Left ventricle myocardium inferior (tissue), 1 donor: ENCODE results near the gene CIT. TPM values are rescaled to one million over a fixed set of nuclear protein-coding genes. Genes with fewer than 3 reads are reported as not detected.

Source experiments
- DNase-seq: peaks from one replicate; pipeline ENCODE4 v3.0.0-alpha.2; 2020
- H3K27ac ChIP-seq: fragments of 200-600 bp; replicated peaks from 2 replicates; pipeline ENCODE4 v1.8.0; 2021
- H3K27me3 ChIP-seq: fragments of 200-600 bp; 2 replicates; pipeline ENCODE4 v1.8.0; 2021; ENCODE audit warnings: low read depth
- H3K36me3 ChIP-seq: fragments of 200-600 bp; 2 replicates; pipeline ENCODE4 v1.8.0; 2021
- H3K4me1 ChIP-seq: fragments of 200-600 bp; 2 replicates; pipeline ENCODE4 v1.8.0; 2021
- H3K4me3 ChIP-seq: fragments of 200-600 bp; 2 replicates; pipeline ENCODE4 v1.8.0; 2021; ENCODE audit warnings: mild to moderate bottlenecking, moderate library complexity
- H3K9me3 ChIP-seq: fragments of 200-600 bp; replicated peaks from 2 replicates; pipeline ENCODE4 v1.8.0; 2021
- CTCF ChIP-seq: fragments of 200-600 bp; IDR thresholded peaks from 2 replicates; pipeline ENCODE4 v1.8.0; 2021; ENCODE audit warnings: antibody characterized with exemption, mild to moderate bottlenecking, borderline replicate concordance
- intact Hi-C: fragments of 100-400 bp; cut with micrococcal nuclease; formaldehyde crosslinking; loops from one replicate; pipeline ENCODE4 v1.11.0; 2022
- total RNA-seq: library from RNA; stranded (reverse); fragmentation: NEBNext Ultra II Directional; extraction: Animal tissue kit (Norgen Biotek cat#: 25700); gene quantifications from one replicate; pipeline ENCODE4 v1.2.1, GENCODE V29; 2021
- donor health status: DM: no; HTN: yes; CAD: no; lungs with severe emphysema.

CIT gene
- total RNA-seq, 1 donor from 2014 or later = 0.96 TPM

DNA sequence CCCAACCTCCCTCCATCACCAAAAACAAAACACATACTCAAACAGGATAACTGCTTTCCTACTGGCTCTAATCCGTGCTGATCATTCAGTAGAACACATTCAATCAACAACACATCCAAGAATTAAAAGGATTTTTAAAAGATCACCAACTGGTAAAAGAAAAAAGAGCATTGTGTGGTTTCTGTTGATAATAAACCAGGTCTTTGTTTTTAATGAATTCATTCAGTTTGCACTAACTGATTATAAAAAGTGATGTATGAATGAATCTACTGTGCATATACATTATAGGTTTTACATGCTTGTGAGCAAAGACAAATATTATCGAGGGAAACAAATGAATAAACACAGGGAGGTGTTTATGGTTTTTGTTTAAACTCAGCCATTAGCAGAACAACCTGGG lies 55.1 kb downstream of the CIT start:
- Histone ChIP-seq H3K4me3 (no peak overlapping the region), H3K9me3 (no peaks in the 10 kb centered on the region), H3K36me3 (no peaks in the 10 kb centered on the region), H3K4me1 (no peaks in the 10 kb centered on the region), H3K27me3 (no peaks in the 10 kb centered on the region), H3K27ac (no peak overlapping the region)
- no peak for TF ChIP-seq CTCF
- intact Hi-C loops = no loop called here
- no peak for DNase-seq

DNA sequence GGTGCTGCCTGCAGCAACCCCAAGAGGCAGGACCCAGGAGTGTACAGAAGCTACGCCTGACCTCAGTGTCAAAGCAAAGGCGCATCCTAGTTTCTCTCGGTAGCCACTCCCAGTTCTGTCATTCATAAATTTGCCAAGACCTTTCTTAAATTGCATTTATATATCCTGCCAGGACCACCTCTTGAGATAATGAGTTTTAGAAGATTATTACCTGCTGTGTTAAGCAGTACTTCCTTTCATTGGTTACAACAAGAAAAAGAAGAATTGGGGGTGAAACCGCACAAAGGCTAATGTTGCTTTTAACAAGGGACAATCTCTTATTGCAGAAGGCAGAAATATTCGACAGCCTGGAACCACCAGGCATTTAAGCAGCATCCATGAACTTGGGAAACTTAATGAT lies 57.8 kb downstream of the CIT start:
- Histone ChIP-seq H3K27me3 (no peaks in the 10 kb centered on the region), H3K36me3 (no peaks in the 10 kb centered on the region), H3K9me3 (no peaks in the 10 kb centered on the region), H3K4me1 (no peaks in the 10 kb centered on the region), H3K4me3 (no peak overlapping the region), H3K27ac (no peak overlapping the region)
- no peak for TF ChIP-seq CTCF
- DNase-seq = no peak
- intact Hi-C loops = no loop called here

- no peak for DNase-seq
- no peaks in the 10 kb centered on the region for H3K4me1 ChIP-seq
- TF ChIP-seq CTCF = no peak
- no peak overlapping the region for H3K4me3 ChIP-seq
- H3K27me3 ChIP-seq = no peaks in the 10 kb centered on the region
- no peak overlapping the region for H3K27ac ChIP-seq
- H3K36me3 ChIP-seq = no peaks in the 10 kb centered on the region
- H3K9me3 ChIP-seq = no peaks in the 10 kb centered on the region
- intact Hi-C loops = no loop called here
These were observed 59.4 kb downstream of the CIT start for GRCh38 chr12:119817546-119818343.

DNA sequence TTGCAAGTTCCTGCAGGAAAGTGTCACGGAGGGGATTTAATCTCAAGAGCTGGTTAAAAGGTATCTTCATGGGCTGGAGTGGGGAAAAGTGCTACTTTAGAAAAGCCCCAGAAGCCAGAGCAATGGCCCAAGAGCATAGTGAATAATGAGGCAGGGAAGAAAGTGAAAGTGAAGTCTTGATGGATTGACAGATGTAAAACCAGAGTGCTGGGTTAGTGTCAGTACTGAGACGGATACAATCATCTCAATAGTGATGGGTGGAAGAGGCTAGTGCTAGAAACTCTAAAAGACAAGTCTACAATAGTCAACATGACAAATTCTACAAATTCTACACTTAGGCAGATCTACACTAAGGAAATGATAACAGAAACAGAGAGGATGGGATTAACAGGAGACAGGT lies 68.1 kb downstream of the CIT start:
- H3K4me1 ChIP-seq = peaks cover 12% of the 10 kb centered on the region
- H3K27me3 ChIP-seq = peaks cover 57% of the 10 kb centered on the region
- TF ChIP-seq CTCF = no peak
- DNase-seq = no peak
- no peak overlapping the region for H3K4me3 ChIP-seq
- no peak overlapping the region for H3K27ac ChIP-seq
- no peaks in the 10 kb centered on the region for H3K9me3 ChIP-seq
- intact Hi-C loops = no loop called here
- no peaks in the 10 kb centered on the region for H3K36me3 ChIP-seq

DNA sequence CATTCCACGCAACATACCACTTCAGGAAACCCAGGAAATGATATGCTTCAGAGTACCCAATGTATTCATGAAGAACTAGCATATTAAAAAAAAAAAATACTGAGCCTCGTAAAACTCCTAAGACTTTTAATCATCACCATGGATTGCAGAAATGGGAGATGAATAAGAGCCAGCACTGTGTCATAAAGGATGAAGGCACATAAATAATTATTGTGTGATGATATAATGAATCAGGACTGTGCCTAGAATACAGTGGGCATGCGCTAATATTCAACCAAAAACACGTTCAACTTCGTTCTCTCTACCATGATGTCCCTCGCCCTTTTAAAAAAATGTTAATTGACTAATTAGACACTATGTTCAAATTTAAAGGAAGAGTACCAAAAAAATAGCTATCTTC lies 68.7 kb downstream of the CIT start:
- H3K27me3 ChIP-seq = peaks cover 63% of the 10 kb centered on the region
- intact Hi-C loops = no loop called here
- no peak overlapping the region for H3K4me3 ChIP-seq
- H3K27ac ChIP-seq = no peak overlapping the region
- no peaks in the 10 kb centered on the region for H3K36me3 ChIP-seq
- no peak for DNase-seq
- H3K4me1 ChIP-seq = peaks cover 17% of the 10 kb centered on the region
- no peak for TF ChIP-seq CTCF
- H3K9me3 ChIP-seq = no peaks in the 10 kb centered on the region
